Skin of body (tissue), 3 donors: ENCODE results near the gene CSMD2. TPM values are rescaled to one million over a fixed set of nuclear protein-coding genes. Genes with fewer than 3 reads are reported as not detected.

Experiments used
- DNase-seq: peaks from one replicate; lab custom pipeline; 2025; lab: John Stamatoyannopoulos, UW
- small RNA-seq: library from RNA; depleted of rRNA; stranded (forward); fragments of <200 nt; gene quantifications from one replicate; pipeline ENCODE3, GENCODE V24; 2014; ENCODE audit warnings: low replicate concordance
- total RNA-seq: library from RNA; depleted of rRNA; stranded (reverse); fragments of >200 nt; gene quantifications from one replicate; pipeline ENCODE4 v1.2.3, GENCODE V29; 2014

Gene CSMD2
- total RNA-seq, 1 donor from 2014 or later = 2.4 TPM

DNA sequence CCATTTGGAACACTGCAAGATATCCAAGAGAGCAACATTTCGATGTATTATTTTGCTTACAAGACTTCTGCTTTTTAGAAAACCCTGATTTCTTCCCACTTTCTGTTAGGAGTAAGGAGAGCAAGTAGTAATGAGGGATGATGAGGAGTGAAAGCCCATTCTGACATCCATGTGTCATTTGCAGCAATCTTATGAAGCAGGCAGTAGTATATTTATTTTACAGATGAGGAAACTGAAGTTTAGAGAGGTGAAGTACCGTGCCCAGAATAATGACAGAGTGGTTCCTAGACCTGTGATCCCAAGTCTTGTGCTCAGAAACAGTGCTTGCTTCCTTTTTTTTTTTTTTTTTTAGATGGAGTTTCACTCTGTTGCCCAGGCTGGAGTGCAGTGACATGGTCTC, 699.7 kb downstream of the CSMD2 start:
- DNase-seq = no peak

DNA sequence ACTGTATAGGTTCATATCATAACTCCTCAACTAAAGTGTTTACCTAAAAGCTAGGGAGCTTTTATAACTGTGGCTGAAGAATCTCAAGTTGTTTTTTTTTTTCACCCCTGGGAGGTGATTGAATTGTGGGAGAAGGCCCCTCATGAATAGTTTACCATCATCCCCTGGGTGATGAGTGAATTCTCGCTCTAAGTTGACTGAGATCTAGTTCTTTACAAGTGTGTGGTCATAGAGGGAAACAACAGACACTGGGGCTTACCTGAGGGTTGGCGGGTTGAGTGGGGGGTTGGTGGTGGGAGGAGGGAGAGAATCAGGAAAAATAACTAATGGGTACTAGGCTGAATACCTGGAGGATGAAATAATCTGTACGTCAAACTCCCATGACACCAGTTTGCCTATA, 700.5 kb downstream of the CSMD2 start:
- no peak for DNase-seq

Small RNA genes lying within 50 kb of the gene (small RNA-seq; reads per million reads assigned to genes)
- gene RNA5SP42 = not detected

Other genes starting within 250 kb of the CSMD2 start
- 0.10 TPM for gene C1orf94, start 11.7 kb upstream of the CSMD2 start, total RNA-seq